ENCODE data around the gene SLC48A1.

- TF ChIP-seq EZH2 (IDR thresholded peaks at IDR 0.05) (no peak), POLR2AphosphoS5 (IDR thresholded peaks at IDR 0.05; ENCODE audit: borderline replicate concordance, low read depth, low read length) (no peak)
Observed at GRCh38 chr12:47785036-47785886, 12.2 kb downstream of the SLC48A1 start.
